ENCODE results near the gene SNRNP70. TPM values are rescaled to one million over a fixed set of nuclear protein-coding genes. Genes with fewer than 3 reads are reported as not detected.
"Not testable (repeated sequence)": the region's sequence is repeated elsewhere in the genome, so short reads cannot be mapped to it uniquely, and the experiment has no call there.

SNRNP70 gene
- total RNA-seq, 1 donor from 2014 or later, result 115 TPM

DNA sequence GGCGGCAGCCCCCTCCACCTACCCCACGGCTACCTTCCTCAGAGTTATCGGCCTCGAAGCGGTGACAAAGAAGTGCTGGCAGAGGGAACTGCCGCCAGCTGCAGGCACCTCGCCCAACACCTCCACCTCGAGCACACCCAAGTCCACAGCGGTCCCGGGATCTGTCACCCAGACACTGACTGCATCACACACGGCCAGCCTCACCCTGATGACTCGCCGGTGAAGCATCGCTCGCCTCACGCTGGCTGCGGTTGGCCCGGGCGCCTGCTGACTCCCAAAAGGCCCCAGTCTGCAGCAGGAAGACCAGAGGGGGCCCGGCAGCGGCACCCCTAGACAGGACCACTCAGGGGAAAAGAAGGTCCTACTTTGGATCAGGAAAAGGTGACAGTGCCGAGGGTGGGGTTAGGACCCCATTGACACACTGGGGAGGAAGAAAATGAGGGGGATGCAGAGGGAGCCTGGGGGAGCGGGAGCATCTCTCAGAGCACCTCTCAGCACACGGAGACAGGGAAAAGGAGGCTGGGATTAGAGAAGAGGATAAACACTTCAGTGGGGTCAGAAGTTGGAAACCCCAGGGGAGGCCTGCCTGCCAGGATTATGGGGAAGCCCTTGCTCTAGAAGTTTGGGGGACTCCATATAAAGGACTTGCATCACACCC lies 34.7 kb upstream of the SNRNP70 start:
- H3K27ac ChIP-seq (replicated peaks); intact Hi-C loops (cut with micrococcal nuclease); H3K4me3 ChIP-seq; H3K9me3 ChIP-seq (replicated peaks); DNase-seq; H3K4me1 ChIP-seq; H3K36me3 ChIP-seq; H3K27me3 ChIP-seq (ENCODE audit: low read depth): not testable (repeated sequence)

GRCh38 chr19:49056101-49056901 lies 28.9 kb upstream of the SNRNP70 start:
- peaks cover 38% of the 10 kb centered on the region for H3K27me3 ChIP-seq (ENCODE audit: low read depth)
- H3K4me3 ChIP-seq, result peak overlapping the region; percentile 72
- H3K4me1 ChIP-seq, result peaks cover 22% of the 10 kb centered on the region
- DNase-seq, result peak; percentile 55
- H3K9me3 ChIP-seq (replicated peaks), result no peaks in the 10 kb centered on the region
- H3K36me3 ChIP-seq, result no peaks in the 10 kb centered on the region
- no peak overlapping the region for H3K27ac ChIP-seq (replicated peaks)
- intact Hi-C loops (cut with micrococcal nuclease), result no loop called here
- TF ChIP-seq, protein P1, sequence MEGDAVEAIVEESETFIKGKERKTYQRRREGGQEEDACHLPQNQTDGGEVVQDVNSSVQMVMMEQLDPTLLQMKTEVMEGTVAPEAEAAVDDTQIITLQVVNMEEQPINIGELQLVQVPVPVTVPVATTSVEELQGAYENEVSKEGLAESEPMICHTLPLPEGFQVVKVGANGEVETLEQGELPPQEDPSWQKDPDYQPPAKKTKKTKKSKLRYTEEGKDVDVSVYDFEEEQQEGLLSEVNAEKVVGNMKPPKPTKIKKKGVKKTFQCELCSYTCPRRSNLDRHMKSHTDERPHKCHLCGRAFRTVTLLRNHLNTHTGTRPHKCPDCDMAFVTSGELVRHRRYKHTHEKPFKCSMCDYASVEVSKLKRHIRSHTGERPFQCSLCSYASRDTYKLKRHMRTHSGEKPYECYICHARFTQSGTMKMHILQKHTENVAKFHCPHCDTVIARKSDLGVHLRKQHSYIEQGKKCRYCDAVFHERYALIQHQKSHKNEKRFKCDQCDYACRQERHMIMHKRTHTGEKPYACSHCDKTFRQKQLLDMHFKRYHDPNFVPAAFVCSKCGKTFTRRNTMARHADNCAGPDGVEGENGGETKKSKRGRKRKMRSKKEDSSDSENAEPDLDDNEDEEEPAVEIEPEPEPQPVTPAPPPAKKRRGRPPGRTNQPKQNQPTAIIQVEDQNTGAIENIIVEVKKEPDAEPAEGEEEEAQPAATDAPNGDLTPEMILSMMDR (IDR thresholded peaks at IDR 0.05; ENCODE audit: borderline replicate concordance), result peak; percentile 56

DNA sequence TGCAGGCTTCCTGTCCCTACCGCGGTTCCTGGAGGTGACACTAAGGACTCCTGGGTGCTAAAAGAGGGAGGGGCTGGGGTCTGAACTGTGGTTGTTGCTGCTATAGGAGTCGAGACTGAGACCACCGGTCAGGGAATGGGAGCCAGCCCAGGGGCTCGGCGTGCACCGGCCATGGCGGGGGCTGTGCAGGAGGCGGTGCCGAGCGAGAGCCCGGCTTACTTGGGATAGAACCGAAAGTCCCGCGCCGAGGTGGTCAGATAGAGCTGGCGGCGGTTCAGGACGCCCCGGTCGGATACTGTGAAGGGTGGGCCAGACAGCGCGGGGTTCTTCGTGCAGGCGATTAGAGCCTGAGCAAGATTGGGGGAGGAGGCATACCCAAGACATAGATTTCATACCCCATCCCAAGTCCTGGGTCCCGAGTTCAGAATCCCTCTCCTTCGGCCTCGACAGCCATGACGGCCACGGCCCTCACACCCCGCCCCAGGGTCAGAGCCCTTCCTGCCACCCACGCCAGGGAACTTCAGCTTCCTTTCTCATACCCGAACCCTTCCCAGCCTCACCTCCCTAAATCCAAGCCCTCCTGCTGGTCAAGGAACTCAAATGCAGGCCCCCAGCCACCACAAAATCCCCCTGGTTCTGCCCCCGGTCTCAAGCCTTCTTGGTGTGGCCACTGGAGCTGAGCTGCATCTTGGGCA lies 28.2 kb upstream of the SNRNP70 start:
- Histone ChIP-seq H3K4me1 (peaks cover 22% of the 10 kb centered on the region), H3K4me3 (peak overlapping the region; percentile 72), H3K27me3 (ENCODE audit: low read depth) (peaks cover 45% of the 10 kb centered on the region)
- H3K27ac ChIP-seq (replicated peaks); H3K9me3 ChIP-seq (replicated peaks); H3K36me3 ChIP-seq; DNase-seq; intact Hi-C loops (cut with micrococcal nuclease): not testable (repeated sequence)

DNA sequence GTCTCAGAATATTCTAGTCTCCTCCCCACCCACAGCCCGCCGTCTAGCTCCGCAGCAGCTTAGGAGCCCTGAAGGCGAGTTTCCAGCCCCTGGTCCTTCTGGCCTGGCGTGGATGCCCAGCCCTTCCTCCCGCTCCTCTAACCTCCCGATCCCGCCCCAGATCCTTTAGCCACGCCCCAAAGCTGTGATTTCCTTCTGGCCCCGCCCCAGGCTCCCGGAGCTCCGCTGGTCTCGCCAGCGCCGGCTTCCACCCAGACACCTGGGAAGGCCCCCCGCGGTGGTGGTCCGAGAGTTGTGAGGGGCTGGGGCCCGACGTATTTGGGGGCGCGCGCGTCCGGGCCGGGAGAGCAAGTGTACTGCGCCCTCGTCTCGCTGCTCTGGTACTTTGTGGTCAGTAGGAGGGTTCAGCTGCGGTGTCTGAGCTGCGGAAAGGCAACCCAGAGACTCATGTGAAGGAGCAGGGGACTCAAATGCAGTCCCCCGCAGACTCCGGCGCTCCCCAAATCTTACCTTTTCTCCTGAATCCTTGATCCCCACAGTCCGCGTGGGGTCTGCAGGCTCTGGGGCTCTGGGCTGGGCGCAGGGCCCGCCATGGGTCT lies 27.5 kb upstream of the SNRNP70 start, which contains the start of gene CGB7:
TSS of gene CGB7 (minus strand) at position 114 of the 599 bp plus-strand sequence. CDS start 2,374 bp downstream, outside the sequence.
- Histone ChIP-seq H3K27ac (replicated peaks) (no peak within 1 kb of the TSS), H3K4me1 (peaks cover 22% of the 10 kb centered on the region), H3K4me3 (peak within 1 kb of the TSS; percentile 72), H3K36me3 (no peaks in the 10 kb centered on the region), H3K9me3 (replicated peaks) (no peaks in the 10 kb centered on the region), H3K27me3 (ENCODE audit: low read depth) (peaks cover 52% of the 10 kb centered on the region)
- TF ChIP-seq, protein P1 (IDR thresholded peaks at IDR 0.05; ENCODE audit: borderline replicate concordance), result no peak
- intact Hi-C loops (cut with micrococcal nuclease), result no loop called here
- DNase-seq, result peak; percentile 78

DNA sequence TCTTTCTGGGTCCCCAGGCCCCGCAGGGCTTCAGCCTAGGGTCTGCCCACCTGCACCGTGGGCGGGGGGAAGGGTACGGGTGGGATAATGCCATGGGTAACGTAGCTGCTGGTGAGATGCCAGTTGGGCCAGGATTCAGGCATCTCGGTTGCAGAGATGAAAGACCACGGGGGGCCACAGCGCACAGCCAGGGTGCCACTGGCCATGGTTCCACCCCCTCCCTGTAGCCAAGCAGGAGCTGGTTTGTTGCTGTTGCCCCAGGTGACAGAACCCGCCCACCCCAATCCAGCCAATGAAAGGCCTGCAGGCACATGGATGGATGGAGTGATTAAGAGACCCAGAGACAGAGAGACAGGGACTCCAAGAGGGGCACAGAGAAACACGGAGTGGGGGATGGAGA lies 26.7 kb upstream of the SNRNP70 start:
- no peak for DNase-seq
- peaks cover 60% of the 10 kb centered on the region for H3K27me3 ChIP-seq (ENCODE audit: low read depth)
- TF ChIP-seq, protein P1 (IDR thresholded peaks at IDR 0.05; ENCODE audit: borderline replicate concordance), result no peak
- peaks cover 22% of the 10 kb centered on the region for H3K4me1 ChIP-seq
- H3K27ac ChIP-seq (replicated peaks), result no peak overlapping the region
- H3K36me3 ChIP-seq, result no peaks in the 10 kb centered on the region
- no peak overlapping the region for H3K4me3 ChIP-seq
- no peaks in the 10 kb centered on the region for H3K9me3 ChIP-seq (replicated peaks)
- intact Hi-C loops (cut with micrococcal nuclease), result no loop called here

DNA sequence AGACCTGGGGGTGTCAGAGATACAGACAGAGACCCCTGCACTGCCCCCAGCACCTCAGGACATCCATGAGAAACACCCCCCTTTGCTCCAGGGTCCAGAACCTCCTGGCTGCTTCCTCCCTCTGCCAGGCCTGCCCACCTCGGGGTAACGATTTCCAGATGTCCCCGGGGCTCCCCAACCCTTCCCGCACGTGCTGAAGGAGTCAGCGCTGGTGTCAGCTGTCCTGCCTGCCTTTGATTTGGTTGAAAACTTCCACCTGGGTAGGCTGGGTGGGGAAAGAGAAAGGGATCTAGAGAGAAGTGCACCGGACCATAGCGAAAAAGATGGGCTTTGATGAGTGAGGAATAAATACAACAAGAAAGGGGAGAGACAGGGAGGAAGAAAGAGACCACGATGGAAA lies 26.2 kb upstream of the SNRNP70 start:
- peaks cover 22% of the 10 kb centered on the region for H3K4me1 ChIP-seq
- no peaks in the 10 kb centered on the region for H3K36me3 ChIP-seq
- H3K4me3 ChIP-seq, result no peak overlapping the region
- H3K27me3 ChIP-seq (ENCODE audit: low read depth), result peaks cover 65% of the 10 kb centered on the region
- no peak overlapping the region for H3K27ac ChIP-seq (replicated peaks)
- TF ChIP-seq, protein P1 (IDR thresholded peaks at IDR 0.05; ENCODE audit: borderline replicate concordance), result no peak
- H3K9me3 ChIP-seq (replicated peaks), result no peaks in the 10 kb centered on the region
- intact Hi-C loops (cut with micrococcal nuclease), result no loop called here
- DNase-seq, result no peak
